Tibial nerve (tissue), 4 donors: Measurements from ENCODE around the gene RNF126.

Experiments
- CTCF ChIP-seq, 5 experiments: fragments of 200-600 bp in 3 of 5; fragments of 450-650 bp in 2 of 5; sonication (generic) in 3 of 5; IDR thresholded peaks; one replicate each; pipeline ENCODE4 v1.5.1; 2016 to 2019; ENCODE audit warnings: antibody characterized with exemption in 5 of 5, mild to moderate bottlenecking in 3 of 5, moderate library complexity in 2 of 5
- EP300 ChIP-seq, 2 donors: sonication (generic); formaldehyde crosslinking; IDR thresholded peaks; one replicate each; pipeline ENCODE4 v1.6.1; 2017; ENCODE audit warnings: antibody characterized with exemption in 2 of 2, mild to moderate bottlenecking in 1 of 2

DNA sequence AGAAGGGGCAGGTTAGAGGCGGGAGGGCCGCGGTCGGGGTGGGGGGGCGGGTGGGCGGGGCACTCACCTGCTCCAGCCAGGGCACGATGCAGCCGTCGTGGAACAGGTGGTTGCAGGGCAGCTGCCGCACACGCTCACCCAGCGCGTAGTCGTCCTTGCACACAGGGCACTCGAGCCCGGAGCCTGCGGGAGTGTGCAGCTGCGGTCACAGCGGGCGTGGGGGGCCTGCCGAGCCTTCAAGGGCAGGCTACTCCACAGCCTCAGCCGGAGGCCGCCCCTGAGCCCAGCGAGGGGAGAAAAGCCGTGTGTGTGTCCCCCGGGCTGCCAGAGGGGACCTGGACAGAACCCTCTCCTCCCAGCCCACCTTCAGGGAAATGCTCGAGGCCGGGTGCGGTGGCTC lies 14.7 kb downstream of the RNF126 start:
- TF ChIP-seq CTCF (IDR thresholded peaks at IDR 0.05): no peak
- no peak for TF ChIP-seq EP300 (IDR thresholded peaks at IDR 0.05)
